Left ventricle myocardium inferior (tissue), 1 donor: ENCODE results near the gene ASTN2. TPM values are rescaled to one million over a fixed set of nuclear protein-coding genes. Genes with fewer than 3 reads are reported as not detected.

ENCODE experiments used
- DNase-seq: peaks from one replicate; pipeline ENCODE4 v3.0.0-alpha.2; 2020
- H3K27ac ChIP-seq: fragments of 200-600 bp; replicated peaks from 2 replicates; pipeline ENCODE4 v1.8.0; 2021
- H3K27me3 ChIP-seq: fragments of 200-600 bp; 2 replicates; pipeline ENCODE4 v1.8.0; 2021; ENCODE audit warnings: low read depth
- H3K36me3 ChIP-seq: fragments of 200-600 bp; 2 replicates; pipeline ENCODE4 v1.8.0; 2021
- H3K4me1 ChIP-seq: fragments of 200-600 bp; 2 replicates; pipeline ENCODE4 v1.8.0; 2021
- H3K4me3 ChIP-seq: fragments of 200-600 bp; 2 replicates; pipeline ENCODE4 v1.8.0; 2021; ENCODE audit warnings: mild to moderate bottlenecking, moderate library complexity
- H3K9me3 ChIP-seq: fragments of 200-600 bp; replicated peaks from 2 replicates; pipeline ENCODE4 v1.8.0; 2021
- intact Hi-C: fragments of 100-400 bp; cut with micrococcal nuclease; formaldehyde crosslinking; loops from one replicate; pipeline ENCODE4 v1.11.0; 2022
- total RNA-seq: library from RNA; stranded (reverse); fragmentation: NEBNext Ultra II Directional; extraction: Animal tissue kit (Norgen Biotek cat#: 25700); gene quantifications from one replicate; pipeline ENCODE4 v1.2.1, GENCODE V29; 2021
- TF ChIP-seq, protein P1 (sequence below): fragments of 200-600 bp; IDR thresholded peaks from 2 replicates; pipeline ENCODE4 v1.8.0; 2021; ENCODE audit warnings: antibody characterized with exemption, mild to moderate bottlenecking, borderline replicate concordance
- donor health status: DM: no; HTN: yes; CAD: no; lungs with severe emphysema.

The ASTN2 gene
- total RNA-seq, 1 donor from 2014 or later = 6.1 TPM

DNA sequence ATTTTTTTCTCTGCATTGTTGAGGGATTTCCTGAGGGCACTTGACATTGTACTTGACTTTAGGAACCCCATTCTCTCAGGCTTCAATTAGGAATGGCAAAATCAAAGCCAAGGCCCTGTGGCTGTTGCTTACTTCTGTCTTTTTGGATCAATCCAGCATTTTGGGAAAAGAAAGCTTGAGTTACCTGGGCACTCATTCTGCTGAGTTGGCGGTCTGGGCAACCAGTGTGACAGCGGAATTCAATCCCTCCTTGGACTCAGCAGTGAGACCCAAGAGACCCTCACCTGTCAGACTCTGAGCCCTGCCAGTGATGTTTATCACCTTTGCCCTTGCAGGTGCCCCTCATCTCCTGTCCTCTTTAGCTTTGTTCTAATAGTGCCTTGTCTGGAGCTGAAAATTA lies 1036.0 kb downstream of the ASTN2 start:
- no peaks in the 10 kb centered on the region for H3K36me3 ChIP-seq
- H3K27me3 ChIP-seq = no peaks in the 10 kb centered on the region
- TF ChIP-seq, protein P1, sequence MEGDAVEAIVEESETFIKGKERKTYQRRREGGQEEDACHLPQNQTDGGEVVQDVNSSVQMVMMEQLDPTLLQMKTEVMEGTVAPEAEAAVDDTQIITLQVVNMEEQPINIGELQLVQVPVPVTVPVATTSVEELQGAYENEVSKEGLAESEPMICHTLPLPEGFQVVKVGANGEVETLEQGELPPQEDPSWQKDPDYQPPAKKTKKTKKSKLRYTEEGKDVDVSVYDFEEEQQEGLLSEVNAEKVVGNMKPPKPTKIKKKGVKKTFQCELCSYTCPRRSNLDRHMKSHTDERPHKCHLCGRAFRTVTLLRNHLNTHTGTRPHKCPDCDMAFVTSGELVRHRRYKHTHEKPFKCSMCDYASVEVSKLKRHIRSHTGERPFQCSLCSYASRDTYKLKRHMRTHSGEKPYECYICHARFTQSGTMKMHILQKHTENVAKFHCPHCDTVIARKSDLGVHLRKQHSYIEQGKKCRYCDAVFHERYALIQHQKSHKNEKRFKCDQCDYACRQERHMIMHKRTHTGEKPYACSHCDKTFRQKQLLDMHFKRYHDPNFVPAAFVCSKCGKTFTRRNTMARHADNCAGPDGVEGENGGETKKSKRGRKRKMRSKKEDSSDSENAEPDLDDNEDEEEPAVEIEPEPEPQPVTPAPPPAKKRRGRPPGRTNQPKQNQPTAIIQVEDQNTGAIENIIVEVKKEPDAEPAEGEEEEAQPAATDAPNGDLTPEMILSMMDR = no peak
- peaks cover 4% of the 10 kb centered on the region for H3K4me1 ChIP-seq
- no peak for DNase-seq
- no peak overlapping the region for H3K27ac ChIP-seq
- no peak overlapping the region for H3K4me3 ChIP-seq
- intact Hi-C loops = no loop called here
- H3K9me3 ChIP-seq = no peaks in the 10 kb centered on the region

DNA sequence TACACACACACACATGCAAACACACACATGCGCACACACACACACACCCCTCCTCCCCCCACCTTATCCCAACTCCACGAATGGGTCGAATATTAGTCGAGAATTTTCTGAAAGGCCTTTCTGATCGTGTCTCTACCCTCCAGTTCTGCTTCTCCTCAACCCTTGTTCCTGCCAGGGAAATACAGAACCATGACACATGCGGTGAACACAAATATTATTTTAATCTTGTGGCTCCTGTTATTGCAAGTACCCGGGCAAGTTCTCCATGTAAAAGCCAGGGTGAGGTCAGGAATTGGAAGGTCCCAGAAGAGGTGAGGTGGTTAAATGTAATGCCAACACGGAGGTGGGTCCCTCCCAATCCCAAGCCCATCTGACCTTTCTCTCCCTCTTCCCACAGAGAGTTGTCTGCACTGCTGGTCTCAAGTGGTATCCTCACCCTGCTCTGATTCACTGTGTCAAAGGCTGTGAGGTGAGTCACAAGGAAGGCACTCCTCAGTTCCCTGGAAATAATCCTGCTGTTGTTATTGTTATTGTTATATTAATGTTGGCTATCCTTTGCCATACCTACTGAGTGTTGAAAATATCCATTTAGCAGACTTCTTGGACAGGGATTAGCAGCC lies 1037.6 kb downstream of the ASTN2 start:
- DNase-seq = no peak
- Histone ChIP-seq H3K27ac (no peak overlapping the region), H3K27me3 (no peaks in the 10 kb centered on the region), H3K4me1 (peaks cover 4% of the 10 kb centered on the region), H3K36me3 (no peaks in the 10 kb centered on the region), H3K9me3 (no peaks in the 10 kb centered on the region), H3K4me3 (no peak overlapping the region)
- intact Hi-C loops = no loop called here
- TF ChIP-seq, protein P1 = no peak
